HG03175 (cell line): Measurements from ENCODE around the gene DPP8.
"Not testable (repeated sequence)": the region's sequence is repeated elsewhere in the genome, so short reads cannot be mapped to it uniquely, and the experiment has no call there.

Experiments used
- ATAC-seq: cut with Tn5 transposase; IDR thresholded peaks from one replicate; pipeline ENCODE4 v1.9.1; 2021; ENCODE audit warnings: mild to moderate bottlenecking, moderate library complexity; ENCODE audit not compliant: unreplicated experiment

DPP8 gene

DNA sequence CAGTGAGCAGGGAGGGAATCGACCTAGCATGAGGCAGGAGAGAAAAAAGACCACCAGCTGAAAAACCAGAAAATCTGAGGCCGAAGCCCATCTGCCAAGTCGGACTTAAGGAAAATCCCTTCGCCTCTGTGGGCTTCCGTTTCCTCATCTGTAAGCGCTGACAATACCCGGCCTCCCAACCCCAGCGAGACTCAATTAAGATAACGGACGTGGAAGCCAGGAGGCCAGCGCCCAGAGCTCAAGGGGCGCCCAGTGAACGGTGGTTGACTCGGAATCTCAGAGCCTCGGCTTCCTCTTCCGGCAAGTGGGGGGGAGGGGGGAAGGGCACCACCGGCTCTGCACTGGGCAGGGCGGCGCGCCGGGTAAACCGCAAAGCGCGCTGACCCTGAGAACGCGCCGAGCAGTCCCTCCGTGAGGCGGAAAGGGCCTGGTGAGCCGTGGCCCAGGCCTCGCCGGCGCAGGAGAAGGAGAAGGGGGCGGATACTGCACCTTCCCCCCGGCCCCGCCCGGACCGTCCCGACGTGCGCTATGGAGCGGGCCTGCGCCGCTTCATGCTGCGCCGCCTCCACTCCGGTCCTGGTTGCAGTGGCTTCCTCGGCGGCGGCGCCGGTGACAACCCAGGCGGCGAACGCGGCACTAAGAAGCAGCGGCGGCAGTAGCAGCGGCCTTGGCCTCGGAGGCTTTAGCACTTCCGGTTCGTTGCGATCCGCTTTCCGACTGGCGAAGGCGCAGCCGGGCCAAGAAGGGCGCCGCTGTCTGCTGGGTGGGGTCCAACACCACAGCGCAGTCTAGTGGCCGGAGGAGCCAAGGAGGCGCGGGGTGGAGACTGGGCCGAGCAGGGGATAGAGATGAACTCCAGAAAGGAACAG is at the start of gene DPP8:
Gene DPP8 (minus strand): TSS at position 693 of the 869 bp plus-strand sequence. CDS start 5,136 bp downstream, outside the sequence.
- ATAC-seq: peak; percentile 92

DNA sequence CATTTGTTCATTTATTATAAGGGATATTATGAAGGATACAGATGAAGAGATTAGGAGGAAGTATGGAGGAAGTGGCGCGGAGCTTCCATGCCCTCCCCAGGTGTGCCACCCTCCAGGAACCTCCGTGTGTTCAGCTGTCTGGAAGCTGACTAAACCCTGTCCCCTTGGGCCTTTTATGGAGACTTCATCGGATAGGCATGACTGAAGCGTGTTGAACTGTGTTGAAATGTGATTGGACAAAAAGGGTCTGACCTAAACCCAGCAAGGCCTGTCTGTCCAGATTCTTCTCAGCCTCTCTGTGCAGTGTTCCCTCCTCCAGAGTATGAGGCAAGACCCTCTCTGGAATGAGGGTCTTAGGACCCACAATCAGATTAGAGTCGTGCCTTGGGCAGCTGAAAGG is 44.4 kb upstream of the DPP8 start:
- ATAC-seq: no peak

DNA sequence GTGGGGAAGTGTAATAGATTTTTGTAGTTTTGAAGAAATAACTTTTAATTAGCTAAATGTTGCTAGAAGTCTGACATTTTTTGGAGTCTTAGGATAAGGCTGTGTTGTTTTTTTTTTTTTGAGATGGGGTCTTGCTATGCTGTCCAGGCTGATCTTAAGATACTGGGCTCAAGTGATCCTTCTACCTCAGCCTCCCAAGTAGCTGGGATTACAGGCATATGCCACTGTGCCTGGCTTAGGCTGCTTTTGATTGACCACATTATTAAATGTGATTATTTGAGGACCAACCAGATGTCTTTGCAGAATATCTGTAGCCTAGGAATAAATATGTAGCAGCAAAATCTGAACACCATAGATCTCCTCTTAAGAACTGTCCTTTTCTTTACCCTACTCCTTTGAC is 42.5 kb upstream of the DPP8 start:
- no peak for ATAC-seq

DNA sequence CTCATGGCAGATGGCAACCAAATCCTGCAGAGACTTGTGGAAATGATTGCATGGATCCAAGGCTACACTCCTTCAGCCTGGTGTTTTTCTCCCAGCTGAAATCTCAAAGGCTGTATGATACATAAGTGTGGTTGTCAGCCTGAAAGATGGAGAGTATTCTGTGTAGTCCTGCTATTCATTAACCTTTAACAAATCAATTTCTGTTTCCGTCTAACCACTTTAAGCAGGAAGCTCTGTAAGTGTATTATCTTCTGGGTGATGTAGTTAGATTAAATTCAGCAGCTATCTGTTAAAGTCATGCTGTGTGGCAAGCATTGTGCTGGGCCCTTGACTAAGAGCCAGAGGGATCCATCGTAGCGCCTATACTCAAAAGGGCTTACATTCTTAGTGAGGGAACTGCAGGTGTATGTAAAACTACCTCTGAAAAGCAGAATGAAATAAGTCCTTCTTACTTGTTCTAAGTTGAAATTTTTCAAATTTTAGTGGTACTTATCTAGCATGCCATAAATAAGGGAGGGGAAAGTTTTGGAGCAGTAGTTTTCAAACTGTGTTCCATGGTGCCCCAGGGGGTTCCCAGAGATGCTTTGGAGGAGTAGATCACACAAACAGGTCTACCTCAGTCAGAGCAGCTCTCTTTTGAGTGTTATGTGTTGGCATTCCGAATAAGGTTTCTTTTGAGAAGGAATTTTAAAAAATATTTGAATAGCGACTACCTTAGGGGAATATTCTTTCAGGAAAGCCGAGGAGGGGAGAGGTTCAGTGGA is 41.7 kb upstream of the DPP8 start:
- no peak for ATAC-seq

DNA sequence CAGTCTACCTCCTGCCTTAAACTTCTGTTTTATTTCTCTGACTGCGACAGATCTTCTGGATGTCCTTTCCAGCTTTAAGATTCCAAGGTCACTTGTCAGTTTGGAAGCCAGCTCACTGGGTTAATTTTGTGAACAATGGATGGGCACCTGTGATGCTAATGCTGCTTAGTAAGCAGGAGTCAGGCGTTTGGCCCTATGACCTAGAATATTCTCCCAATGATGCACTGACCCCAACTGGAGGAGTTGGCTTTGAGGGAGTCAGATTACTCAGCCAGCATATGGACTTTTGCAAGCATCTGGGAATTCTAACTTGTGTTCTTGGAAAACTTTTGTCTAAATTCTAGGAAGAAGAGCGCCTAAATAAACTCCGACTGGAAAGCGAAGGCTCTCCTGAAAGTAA is 40.8 kb upstream of the DPP8 start:
- no peak for ATAC-seq

DNA sequence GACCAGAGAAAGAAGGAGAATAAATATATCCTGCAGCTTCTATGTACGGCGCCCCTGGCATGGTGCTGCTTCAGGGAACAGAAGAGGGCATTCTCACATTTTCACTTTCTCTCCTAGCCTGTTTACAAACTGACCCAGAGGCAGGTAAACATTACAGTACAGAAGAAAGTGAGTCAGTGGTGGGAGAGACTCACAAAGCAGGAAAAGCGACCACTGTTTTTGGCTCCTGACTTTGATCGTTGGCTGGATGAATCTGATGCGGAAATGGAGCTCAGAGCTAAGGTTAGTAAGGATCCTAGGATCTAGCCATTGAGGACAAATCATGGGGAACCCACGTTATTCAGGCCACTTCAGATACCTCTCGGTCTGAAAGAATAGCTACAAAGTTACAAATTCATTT is 39.1 kb upstream of the DPP8 start:
- ATAC-seq: no peak

DNA sequence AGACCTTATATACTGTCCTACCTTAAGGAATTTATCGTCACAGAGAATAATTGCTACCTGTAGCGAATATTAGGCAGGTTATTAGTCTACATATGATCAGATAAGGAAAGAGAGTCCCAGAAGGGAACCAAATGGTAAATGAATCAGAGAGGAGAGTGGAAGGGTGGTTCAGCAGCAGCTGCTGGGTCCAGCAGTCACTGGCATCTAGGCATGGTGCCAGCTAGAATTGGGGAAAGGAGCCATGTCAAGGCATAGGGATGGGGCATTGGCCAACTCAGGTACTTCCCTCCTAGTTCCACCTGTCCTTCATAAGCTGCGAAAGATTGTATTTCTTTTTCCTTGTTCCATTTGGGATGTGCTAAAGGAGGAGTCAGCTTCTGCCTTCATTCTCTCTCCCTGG is 36.2 kb upstream of the DPP8 start:
- ATAC-seq: no peak

DNA sequence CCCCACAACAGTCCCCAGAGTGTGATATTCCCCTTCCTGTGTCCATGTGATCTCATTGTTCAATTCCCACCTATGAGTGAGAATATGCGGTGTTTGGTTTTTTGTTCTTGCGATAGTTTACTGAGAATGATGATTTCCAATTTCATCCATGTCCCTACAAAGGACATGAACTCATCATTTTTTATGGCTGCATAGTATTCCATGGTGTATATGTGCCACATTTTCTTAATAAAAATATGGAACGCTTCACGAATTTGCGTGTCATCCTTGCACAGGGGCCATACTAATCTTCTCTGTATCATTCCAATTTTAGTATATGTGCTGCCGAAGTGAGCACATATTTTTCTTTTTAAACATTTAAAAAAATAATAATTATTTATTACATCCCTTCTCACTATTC is 35.4 kb upstream of the DPP8 start:
- ATAC-seq: not testable (repeated sequence)

DNA sequence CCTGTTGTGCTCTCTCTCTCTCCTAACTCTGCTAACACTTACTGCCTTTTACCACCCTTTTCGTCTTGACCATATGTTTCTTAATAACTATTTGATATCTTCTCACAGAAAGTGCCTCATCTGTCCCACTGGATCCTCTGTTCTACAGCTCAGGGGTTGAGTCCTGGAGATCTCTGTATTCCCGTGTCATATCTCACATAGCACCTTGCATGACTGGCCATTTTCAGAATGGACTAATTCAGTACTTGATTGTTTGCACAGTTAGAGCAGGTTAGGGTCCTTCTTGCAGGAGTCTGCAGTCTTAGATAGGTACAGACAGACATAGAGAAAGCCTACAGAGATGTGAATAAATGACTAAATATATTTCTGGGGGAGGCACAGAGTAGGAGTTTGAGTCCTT is 33.7 kb upstream of the DPP8 start:
- ATAC-seq: no peak

DNA sequence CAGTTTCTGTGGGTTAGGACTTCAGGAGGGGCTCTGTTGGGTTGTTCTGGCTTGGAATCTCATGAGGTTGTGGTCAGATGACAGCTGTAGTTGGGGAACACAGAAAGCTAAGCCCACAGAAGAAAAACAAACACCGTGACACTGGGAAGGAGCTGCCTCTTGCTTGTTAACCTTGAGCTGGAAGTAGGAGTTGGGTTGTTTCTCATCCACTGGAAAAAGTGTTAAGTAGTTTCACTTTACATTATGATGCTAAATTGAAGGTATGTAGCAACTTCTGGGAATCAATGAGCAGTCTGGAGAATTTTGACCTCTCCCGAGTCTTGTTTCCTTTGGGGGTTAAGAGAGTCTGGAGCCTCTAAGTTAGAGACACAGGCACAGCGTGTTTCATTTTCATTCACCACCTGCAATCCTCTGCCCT is 33.2 kb upstream of the DPP8 start:
- no peak for ATAC-seq

DNA sequence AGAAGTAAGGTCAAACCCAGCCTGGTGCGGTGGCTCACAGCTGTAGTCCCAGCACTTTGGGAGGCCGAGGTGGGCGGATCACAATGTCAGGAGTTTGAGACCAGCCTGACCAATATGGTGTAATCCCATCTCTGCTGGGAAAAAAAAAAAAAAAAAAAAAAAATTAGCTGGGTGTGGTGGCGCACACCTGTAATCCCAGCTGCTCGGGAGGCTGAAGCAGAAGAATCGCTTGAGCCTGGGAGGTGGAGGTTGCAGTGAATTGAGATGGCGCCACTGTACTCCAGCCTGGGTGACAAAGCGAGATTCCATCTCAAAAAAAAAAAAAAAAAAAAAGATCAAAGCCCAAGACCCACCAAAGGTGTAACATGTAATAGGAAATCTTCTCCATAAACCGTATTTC is 31.8 kb upstream of the DPP8 start:
- ATAC-seq: not testable (repeated sequence)

DNA sequence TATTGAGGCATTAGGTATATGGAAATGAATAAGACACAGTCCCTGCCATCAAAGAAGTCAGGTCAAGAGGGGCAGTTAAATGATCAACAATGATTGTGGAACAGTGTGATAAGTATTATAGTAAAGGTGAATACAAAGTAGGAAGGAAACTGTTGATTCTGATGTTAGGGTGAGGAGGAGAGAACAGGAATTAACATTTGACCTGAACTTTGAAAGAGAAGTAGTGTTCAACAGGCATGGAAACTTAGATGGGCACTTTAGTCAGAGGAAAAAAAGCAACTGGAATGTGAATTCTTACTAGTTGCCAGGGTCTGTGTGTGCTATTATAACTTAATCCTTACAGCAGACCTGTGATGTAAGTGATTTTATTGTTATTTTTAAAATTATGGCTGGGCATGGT is 30.4 kb upstream of the DPP8 start:
- ATAC-seq: no peak

DNA sequence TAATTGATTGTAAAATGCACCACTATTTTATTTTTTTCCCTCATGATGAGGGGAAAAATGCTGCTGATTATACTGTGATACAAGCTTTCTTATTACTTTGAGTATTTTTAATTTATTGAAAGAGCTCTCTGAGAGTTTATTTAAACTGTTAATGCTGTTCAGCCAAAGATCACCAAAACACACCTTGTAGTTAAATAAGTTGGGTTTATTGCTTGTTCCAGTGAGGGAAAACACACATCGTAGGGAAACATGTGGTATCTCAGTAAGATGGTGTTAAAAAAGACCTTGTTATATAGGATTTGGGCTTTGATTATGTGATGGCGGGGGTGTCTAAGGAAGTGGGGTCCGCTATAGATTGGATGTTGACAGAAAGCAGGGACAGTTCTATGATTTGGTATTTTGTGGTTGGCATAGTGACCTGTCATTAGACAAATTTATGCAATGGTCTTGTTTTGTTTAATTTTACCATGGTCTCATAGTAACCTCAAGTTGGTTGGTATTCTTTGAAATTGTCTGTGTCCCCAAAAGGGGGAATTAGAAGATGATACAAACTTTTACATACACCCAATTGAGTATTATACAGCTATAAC is 23.8 kb upstream of the DPP8 start:
- no peak for ATAC-seq

DNA sequence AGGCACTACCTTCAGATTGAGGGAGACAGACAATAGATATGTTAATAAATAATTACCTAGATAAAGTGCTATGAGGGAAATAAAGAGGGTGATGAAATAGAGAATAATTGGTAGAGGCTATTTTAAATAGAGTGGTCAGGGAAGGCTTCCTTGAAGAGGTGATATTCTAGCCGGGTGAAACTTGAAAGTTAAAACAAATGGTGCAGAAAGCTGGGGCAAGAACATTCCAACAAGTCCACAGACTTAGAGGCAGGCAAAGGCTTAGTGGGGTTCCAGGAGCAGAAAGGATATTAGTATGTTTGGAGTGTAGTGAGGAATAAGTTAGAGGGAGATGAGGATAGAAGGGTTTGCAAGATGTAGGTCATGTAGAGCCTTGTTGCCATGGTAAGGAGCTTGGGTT is 22.8 kb upstream of the DPP8 start:
- no peak for ATAC-seq

DNA sequence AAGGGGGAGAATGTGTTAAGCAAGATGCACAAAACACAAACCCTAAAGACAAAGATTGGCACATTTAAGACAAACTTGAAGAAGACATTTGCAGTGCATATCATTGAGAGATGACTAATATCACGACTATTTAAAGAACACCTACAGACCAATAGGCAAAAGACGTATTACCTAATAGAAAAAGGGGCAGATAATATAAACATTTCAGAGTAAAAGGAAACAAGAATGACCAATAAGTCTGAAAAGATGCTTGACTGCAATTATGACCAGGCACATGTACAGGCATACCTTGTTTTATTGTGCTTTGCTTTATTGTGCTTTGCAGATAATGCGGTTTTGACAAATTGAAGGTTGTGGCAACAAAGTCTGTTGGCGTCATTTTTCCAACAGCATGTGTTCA is 17.7 kb upstream of the DPP8 start:
- no peak for ATAC-seq

DNA sequence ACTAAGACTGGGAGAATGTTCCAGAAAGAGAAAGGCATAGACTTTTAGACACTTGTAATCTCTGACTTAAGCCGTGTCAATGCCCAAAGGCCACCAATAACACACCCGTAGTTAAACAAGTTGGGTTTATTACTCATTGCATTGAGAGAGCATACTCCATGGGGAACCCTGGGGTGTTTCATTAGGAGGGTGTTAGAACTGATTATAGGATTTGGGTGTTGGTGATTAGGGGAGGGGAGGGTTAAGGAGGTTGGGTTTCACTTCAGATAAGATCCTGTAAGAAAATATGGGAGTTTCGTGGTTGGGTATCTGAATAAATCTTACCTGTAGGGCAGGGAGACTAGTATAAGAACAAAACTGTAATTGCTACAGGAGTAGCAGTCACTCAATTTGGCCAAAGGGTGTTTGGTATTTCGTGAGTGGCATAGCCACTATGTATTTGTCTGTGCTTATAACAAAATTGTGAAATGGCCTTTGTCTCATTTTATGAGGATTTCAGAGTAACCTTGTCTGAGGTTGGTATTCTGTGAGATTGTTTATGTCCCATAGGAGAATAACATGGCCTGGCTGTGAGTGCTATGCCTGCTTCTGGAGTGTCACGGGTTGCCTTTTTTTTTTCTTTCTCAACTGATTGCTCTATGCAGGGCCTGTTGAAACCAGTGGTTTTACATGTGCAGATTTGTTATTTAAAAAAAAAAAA is 15.7 kb upstream of the DPP8 start:
- no peak for ATAC-seq

DNA sequence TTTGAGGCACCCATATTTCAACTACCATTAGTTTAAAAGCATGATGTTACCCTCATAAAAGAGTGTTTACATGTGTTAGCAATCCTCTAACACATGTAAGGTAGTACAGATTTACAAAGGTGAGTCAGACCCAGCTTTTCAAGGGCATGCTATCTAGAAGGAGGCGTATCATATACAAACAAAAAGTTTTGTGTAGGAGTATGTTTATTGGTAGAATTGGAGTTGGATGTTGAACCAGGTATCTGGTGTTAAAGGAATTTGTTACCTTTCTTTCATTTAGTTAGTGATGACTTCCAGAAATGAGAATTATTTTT is 15.2 kb upstream of the DPP8 start:
- ATAC-seq: no peak

DNA sequence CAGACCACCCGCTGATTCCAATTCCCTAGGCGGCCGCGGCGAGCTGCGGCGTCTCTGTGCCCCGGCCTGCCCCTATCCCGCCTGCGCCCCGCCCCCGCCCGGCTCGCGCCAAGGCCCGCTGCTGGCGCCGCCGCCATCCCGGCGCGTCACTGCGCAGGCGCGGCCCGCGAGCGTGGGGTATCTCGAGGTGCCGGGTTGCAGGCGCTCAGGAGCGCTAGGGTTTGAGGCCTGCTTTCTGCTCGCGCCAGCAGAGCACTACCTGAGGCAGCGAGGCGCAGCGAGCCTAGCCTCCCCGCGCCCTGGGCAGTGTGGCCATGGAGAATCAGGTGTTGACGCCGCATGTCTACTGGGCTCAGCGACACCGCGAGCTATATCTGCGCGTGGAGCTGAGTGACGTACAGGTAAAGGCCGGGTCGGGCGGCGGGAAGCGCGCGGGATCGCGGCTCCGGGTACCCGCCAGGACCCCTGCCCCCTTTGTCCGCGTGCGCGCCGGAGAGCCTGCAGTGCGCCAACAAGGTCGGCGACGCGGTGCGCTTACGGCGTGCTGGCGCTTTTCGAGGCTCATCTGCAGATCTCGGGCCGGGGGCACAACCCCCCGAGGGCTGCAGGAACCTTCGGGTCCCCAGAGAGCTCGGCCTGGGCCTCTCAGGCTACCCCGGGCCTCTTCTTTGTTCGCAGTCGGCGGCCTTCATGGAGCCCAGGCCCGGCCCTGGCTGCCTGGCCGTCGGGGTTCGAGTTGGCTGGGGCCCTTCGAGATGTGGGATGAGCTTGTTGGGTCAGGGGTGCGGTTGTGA is 13.0 kb upstream of the DPP8 start, which contains the start of gene HACD3:
Gene HACD3 (plus strand): TSS at position 146 of the 794 bp plus-strand sequence. CDS start 169 bp downstream, at position 315.
- peak; percentile 81 for ATAC-seq

DNA sequence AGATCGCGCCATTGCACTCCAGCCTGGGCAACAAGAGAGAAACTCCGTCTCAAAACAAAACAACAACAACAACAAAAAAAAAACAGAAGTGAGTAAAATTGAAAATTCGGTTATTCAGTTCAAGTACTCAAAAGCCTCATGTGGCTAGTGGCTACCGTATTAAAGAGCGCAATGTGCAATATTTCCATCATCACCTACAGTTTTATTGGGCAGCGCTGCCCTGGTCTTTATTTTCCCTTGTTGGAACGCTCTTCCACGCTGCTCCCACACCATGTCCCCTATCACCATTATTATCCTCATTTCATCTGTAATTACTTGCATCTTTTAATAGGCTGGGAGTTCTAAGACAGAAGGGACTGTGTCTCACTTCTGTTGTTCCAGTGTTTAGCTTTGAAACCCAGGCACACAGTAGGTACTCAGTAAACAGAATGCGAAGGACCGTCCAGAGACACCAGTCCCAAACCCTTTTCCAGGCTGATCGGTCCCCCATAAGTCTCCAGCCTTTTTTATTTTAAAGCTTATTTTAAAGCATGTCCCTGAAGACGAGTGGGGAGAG is 12.4 kb upstream of the DPP8 start:
- no peak for ATAC-seq

DNA sequence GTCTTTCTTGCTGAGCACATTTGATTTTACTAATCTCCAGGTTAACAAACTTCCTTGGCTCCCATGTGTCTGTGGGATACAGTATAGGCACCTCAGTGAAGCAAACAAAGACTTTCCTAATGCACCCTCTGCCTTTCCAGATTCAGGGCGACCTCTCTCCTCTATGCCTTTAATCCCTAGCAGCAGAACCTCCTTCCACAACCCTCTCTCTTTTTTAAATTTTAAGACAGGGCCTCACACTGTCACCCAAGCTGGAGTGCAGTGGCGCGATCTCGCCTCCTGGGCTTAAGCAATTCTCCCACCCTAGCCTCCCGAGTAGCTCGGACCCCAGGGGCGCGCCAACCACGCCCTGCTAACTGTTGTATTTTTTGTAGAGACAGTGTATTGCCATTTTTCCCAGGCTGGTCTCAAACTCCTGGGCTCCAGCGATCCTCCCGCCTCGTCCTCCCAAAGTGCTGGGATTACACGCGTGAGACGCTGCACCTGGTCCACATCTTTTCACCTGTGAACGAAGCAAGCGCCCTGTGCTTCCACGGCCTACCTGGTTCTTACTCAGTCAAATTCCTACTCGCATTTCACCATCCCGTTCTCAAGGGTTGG is 11.1 kb upstream of the DPP8 start:
- ATAC-seq: no peak
